Transverse colon (tissue), 3 donors: ENCODE data around the gene MTREX.

Experiments
- CTCF ChIP-seq, 5 experiments: fragments of 200-600 bp in 3 of 5; fragments of 450-650 bp in 2 of 5; sonication (generic) in 3 of 5; IDR thresholded peaks; 1 replicate in 2 of 5; 2 replicates in 3 of 5; pipeline ENCODE4 v1.5.1; 2016 to 2017; ENCODE audit warnings: antibody characterized with exemption in 5 of 5, inconsistent platforms in 3 of 5, mild to moderate bottlenecking in 2 of 5, moderate library complexity in 1 of 5
- EP300 ChIP-seq: sonication (generic); formaldehyde crosslinking; IDR thresholded peaks from one replicate; pipeline ENCODE4 v1.6.1; 2017; ENCODE audit warnings: antibody characterized with exemption, low read depth

GRCh38 chr5:55459572-55459971 is 151.8 kb downstream of the MTREX start:
- TF ChIP-seq CTCF (IDR thresholded peaks at IDR 0.05) (no peak), EP300 (no peak)
